ENCODE data around the gene LTBR.

LTBR gene

DNA sequence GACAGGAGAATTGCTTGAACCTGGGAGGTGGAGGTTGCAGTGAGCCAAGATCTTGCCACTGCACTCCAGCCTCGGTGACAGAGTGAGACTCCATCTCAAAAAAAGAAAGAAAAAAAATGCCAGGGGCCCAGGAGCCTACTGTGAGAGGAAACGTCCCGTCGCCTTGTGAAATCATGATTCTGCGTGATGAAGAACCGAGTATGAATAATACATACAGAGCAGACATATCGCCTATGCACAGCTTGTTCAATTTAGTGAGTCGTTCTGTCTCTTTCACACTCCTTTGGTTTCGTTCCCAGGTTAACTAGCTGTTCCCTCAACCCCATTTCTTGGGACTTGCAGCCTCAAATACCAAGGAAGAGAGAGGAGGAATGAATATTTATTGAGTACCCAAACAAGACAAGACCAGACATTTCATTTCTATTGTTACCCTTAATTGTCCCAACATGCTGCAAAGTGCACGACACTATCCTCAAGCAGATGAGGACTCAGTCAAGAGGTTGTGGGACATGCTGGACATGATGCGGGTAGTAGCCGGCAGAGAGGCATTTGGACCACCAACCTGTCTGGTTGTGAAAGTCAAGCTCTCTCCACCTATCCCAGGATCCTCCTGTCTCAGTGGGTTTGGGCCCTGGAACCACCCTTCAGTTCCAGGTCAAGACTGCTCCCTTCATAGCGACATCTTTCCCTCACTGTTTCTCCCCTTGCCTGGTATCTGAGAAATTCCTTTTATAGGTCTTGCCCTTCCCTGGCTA lies 52.2 kb downstream of the LTBR start:
- DNase-seq (ENCODE audit: extremely low read depth, low read depth): no peak
- no peak overlapping the region for H3K4me3 ChIP-seq (replicated peaks; ENCODE audit: low read depth, low read length)
- TF ChIP-seq, protein P1, sequence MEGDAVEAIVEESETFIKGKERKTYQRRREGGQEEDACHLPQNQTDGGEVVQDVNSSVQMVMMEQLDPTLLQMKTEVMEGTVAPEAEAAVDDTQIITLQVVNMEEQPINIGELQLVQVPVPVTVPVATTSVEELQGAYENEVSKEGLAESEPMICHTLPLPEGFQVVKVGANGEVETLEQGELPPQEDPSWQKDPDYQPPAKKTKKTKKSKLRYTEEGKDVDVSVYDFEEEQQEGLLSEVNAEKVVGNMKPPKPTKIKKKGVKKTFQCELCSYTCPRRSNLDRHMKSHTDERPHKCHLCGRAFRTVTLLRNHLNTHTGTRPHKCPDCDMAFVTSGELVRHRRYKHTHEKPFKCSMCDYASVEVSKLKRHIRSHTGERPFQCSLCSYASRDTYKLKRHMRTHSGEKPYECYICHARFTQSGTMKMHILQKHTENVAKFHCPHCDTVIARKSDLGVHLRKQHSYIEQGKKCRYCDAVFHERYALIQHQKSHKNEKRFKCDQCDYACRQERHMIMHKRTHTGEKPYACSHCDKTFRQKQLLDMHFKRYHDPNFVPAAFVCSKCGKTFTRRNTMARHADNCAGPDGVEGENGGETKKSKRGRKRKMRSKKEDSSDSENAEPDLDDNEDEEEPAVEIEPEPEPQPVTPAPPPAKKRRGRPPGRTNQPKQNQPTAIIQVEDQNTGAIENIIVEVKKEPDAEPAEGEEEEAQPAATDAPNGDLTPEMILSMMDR (IDR thresholded peaks at IDR 0.05; ENCODE audit: low read depth, low read length, missing control alignments): no peak

- DNase-seq (ENCODE audit: extremely low read depth, low read depth): no peak
- TF ChIP-seq, protein P1 (IDR thresholded peaks at IDR 0.05; ENCODE audit: low read depth, low read length, missing control alignments): no peak
- H3K4me3 ChIP-seq (replicated peaks; ENCODE audit: low read depth, low read length): no peak overlapping the region
Observed at GRCh38 chr12:6437586-6437985, 53.6 kb downstream of the LTBR start.

DNA sequence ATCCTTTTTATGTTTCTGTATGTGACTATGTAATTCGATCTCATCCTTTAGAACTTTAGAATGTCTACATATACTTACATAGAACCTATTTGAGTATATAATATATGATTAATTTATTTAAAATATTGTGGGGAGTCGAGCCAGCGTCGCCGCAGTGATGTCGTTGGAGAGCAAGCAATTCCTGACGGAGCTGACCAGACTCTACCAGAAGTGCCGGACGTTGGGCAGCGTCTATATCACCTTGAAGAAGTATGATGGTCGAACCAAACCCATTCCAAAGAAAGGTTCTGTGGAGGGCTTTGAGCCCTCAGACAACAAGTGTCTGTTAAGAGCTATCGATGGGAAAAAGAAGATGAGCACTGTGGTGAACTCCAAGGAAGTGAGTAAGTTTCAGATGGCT lies 54.4 kb downstream of the LTBR start:
- TF ChIP-seq, protein P1 (IDR thresholded peaks at IDR 0.05; ENCODE audit: low read depth, low read length, missing control alignments): no peak
- DNase-seq (ENCODE audit: extremely low read depth, low read depth): no peak
- H3K4me3 ChIP-seq (replicated peaks; ENCODE audit: low read depth, low read length): no peak overlapping the region

GRCh38 chr12:6440391-6440790 lies 56.4 kb downstream of the LTBR start:
- H3K4me3 ChIP-seq (replicated peaks; ENCODE audit: low read depth, low read length): no peak overlapping the region
- DNase-seq (ENCODE audit: extremely low read depth, low read depth): no peak
- TF ChIP-seq, protein P1 (IDR thresholded peaks at IDR 0.05; ENCODE audit: low read depth, low read length, missing control alignments): no peak
